Neural progenitor cell (in vitro differentiated cells): ENCODE data around the gene UNC13C.

ENCODE experiments used
- CTCF ChIP-seq: fragments of 200-600 bp; sonication (generic); IDR thresholded peaks from 2 replicates; pipeline ENCODE4 v1.5.1; 2017; ENCODE audit warnings: antibody characterized with exemption, mild to moderate bottlenecking
- EZH2 ChIP-seq: fragments of 200-600 bp; sonication (generic); IDR thresholded peaks from 2 replicates; pipeline ENCODE4 v1.6.1; 2017; ENCODE audit warnings: antibody characterized with exemption, mild to moderate bottlenecking, moderate library complexity
- EZH2phosphoT487 ChIP-seq: fragments of 200-600 bp; sonication (generic); IDR thresholded peaks from 2 replicates; pipeline ENCODE4 v1.6.1; 2017; ENCODE audit warnings: antibody characterized with exemption

DNA sequence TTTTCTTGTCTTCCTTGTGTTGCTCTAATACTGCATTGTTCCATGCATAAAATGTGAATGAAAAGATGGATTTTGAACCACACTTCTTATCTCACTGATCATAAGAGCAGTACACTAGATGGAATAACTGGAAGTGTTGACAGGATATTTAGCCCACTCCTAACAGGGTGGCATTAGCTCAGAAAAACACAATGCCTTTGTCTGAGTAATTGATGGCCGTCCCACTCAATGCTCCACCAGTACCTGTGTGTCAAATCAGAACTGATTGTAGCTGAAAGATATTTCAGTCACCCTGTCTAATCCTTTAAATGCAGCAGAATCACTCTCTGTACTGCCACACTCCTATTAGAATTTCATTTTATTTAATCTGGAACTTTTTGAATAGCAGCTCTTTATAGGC is 526.5 kb downstream of the UNC13C start:
- no peak for TF ChIP-seq CTCF
- no peak for TF ChIP-seq EZH2
- no peak for TF ChIP-seq EZH2phosphoT487
